Parathyroid adenoma (tissue), 2 donors: ENCODE results near the gene FIBP.

Source experiments
- H2AFZ ChIP-seq: fragments of 300-600 bp; sonication (generic); one replicate; pipeline ENCODE4 v1.7.0; 2017; ENCODE audit warnings: antibody characterized with exemption, mild to moderate bottlenecking
- H3K27ac ChIP-seq: fragments of 300-600 bp; sonication (generic); one replicate; pipeline ENCODE4 v1.7.0; 2017
- H3K27me3 ChIP-seq: fragments of 300-600 bp; sonication (generic); one replicate; pipeline ENCODE4 v1.7.0; 2017; ENCODE audit warnings: low read length; ENCODE audit not compliant: control insufficient read depth, insufficient read depth
- H3K36me3 ChIP-seq: fragments of 300-600 bp; sonication (generic); one replicate; pipeline ENCODE4 v1.7.0; 2017; ENCODE audit warnings: low read length; ENCODE audit not compliant: control insufficient read depth, insufficient read depth
- H3K4me1 ChIP-seq: fragments of 300-600 bp; sonication (generic); one replicate; pipeline ENCODE4 v1.7.0; 2017; ENCODE audit warnings: control low read depth
- H3K4me2 ChIP-seq: fragments of 300-600 bp; sonication (generic); one replicate; pipeline ENCODE4 v1.7.0; 2017; ENCODE audit warnings: low read length
- H3K4me3 ChIP-seq: fragments of 300-600 bp; sonication (generic); one replicate; pipeline ENCODE4 v1.7.0; 2017; ENCODE audit warnings: low read depth, low read length
- H3K79me2 ChIP-seq: fragments of 300-600 bp; sonication (generic); one replicate; pipeline ENCODE4 v1.7.0; 2017; ENCODE audit warnings: control low read depth
- H3K9ac ChIP-seq: fragments of 300-600 bp; sonication (generic); one replicate; pipeline ENCODE4 v1.7.0; 2017; ENCODE audit warnings: mild to moderate bottlenecking
- H3K9me3 ChIP-seq: fragments of 300-600 bp; sonication (generic); one replicate; pipeline ENCODE4 v1.7.0; 2017; ENCODE audit warnings: low read length; ENCODE audit not compliant: control insufficient read depth
- TF ChIP-seq, protein P1 (sequence below): fragments of 300-600 bp; sonication (generic); IDR thresholded peaks from one replicate; pipeline ENCODE4 v1.7.0; 2017; ENCODE audit warnings: antibody characterized with exemption, mild to moderate bottlenecking
- donor health status: primary hyperparathyroidism.

The FIBP gene

GRCh38 chr11:65931773-65932557, 43.7 kb upstream of the FIBP start:
- H3K27ac ChIP-seq = no peak overlapping the region

GRCh38 chr11:65928667-65929066, 40.4 kb upstream of the FIBP start:
- H3K9ac ChIP-seq = no peak overlapping the region
- H3K9me3 ChIP-seq = no peaks in the 10 kb centered on the region
- H2AFZ ChIP-seq = no peak overlapping the region
- no peaks in the 10 kb centered on the region for H3K27me3 ChIP-seq
- no peaks in the 10 kb centered on the region for H3K79me2 ChIP-seq
- H3K4me3 ChIP-seq = no peak overlapping the region
- no peak overlapping the region for H3K4me2 ChIP-seq
- H3K4me1 ChIP-seq = no peaks in the 10 kb centered on the region
- H3K27ac ChIP-seq = no peak overlapping the region
- H3K36me3 ChIP-seq = no peaks in the 10 kb centered on the region
- TF ChIP-seq, protein P1, sequence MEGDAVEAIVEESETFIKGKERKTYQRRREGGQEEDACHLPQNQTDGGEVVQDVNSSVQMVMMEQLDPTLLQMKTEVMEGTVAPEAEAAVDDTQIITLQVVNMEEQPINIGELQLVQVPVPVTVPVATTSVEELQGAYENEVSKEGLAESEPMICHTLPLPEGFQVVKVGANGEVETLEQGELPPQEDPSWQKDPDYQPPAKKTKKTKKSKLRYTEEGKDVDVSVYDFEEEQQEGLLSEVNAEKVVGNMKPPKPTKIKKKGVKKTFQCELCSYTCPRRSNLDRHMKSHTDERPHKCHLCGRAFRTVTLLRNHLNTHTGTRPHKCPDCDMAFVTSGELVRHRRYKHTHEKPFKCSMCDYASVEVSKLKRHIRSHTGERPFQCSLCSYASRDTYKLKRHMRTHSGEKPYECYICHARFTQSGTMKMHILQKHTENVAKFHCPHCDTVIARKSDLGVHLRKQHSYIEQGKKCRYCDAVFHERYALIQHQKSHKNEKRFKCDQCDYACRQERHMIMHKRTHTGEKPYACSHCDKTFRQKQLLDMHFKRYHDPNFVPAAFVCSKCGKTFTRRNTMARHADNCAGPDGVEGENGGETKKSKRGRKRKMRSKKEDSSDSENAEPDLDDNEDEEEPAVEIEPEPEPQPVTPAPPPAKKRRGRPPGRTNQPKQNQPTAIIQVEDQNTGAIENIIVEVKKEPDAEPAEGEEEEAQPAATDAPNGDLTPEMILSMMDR = no peak

More at GRCh38 chr11:65931773-65932557, 43.7 kb upstream of the FIBP start:
- H3K4me2 ChIP-seq = no peak overlapping the region
- H3K79me2 ChIP-seq = no peaks in the 10 kb centered on the region
- no peaks in the 10 kb centered on the region for H3K4me1 ChIP-seq
- H3K4me3 ChIP-seq = no peak overlapping the region
- H3K36me3 ChIP-seq = no peaks in the 10 kb centered on the region
- no peaks in the 10 kb centered on the region for H3K27me3 ChIP-seq
- H3K9me3 ChIP-seq = no peaks in the 10 kb centered on the region
- H2AFZ ChIP-seq = no peak overlapping the region
- TF ChIP-seq, protein P1 = no peak
- H3K9ac ChIP-seq = no peak overlapping the region

GRCh38 chr11:65927904-65928397, 39.7 kb upstream of the FIBP start:
- Histone ChIP-seq H3K27ac (no peak overlapping the region), H3K4me3 (no peak overlapping the region), H3K9me3 (no peaks in the 10 kb centered on the region), H3K79me2 (no peaks in the 10 kb centered on the region), H3K4me2 (no peak overlapping the region), H3K27me3 (no peaks in the 10 kb centered on the region), H2AFZ (no peak overlapping the region), H3K36me3 (no peaks in the 10 kb centered on the region), H3K4me1 (no peaks in the 10 kb centered on the region), H3K9ac (no peak overlapping the region)
- TF ChIP-seq, protein P1 = no peak

GRCh38 chr11:65925397-65925796, 37.1 kb upstream of the FIBP start:
- no peak overlapping the region for H2AFZ ChIP-seq

More at GRCh38 chr11:65925397-65925796, 37.1 kb upstream of the FIBP start:
- no peaks in the 10 kb centered on the region for H3K4me1 ChIP-seq
- no peaks in the 10 kb centered on the region for H3K9me3 ChIP-seq
- no peaks in the 10 kb centered on the region for H3K79me2 ChIP-seq
- no peaks in the 10 kb centered on the region for H3K36me3 ChIP-seq
- TF ChIP-seq, protein P1 = no peak
- no peak overlapping the region for H3K4me3 ChIP-seq
- H3K4me2 ChIP-seq = peak overlapping the region; percentile 1
- H3K9ac ChIP-seq = no peak overlapping the region
- H3K27ac ChIP-seq = no peak overlapping the region
- H3K27me3 ChIP-seq = no peaks in the 10 kb centered on the region
